Measurements from ENCODE around the gene FGF1.

Gene FGF1

GRCh38 chr5:142605611-142606010 is 80.3 kb downstream of the FGF1 start:
- no peak for DNase-seq

- no peak for DNase-seq
These were observed 83.1 kb downstream of the FGF1 start for GRCh38 chr5:142602720-142603245.

- no peak for DNase-seq
These were observed 84.5 kb downstream of the FGF1 start for GRCh38 chr5:142601432-142601831.

- no peak for DNase-seq
These were observed 85.1 kb downstream of the FGF1 start for GRCh38 chr5:142600611-142601358.

- no peak for DNase-seq
These were observed 85.8 kb downstream of the FGF1 start for GRCh38 chr5:142600092-142600491.

DNA sequence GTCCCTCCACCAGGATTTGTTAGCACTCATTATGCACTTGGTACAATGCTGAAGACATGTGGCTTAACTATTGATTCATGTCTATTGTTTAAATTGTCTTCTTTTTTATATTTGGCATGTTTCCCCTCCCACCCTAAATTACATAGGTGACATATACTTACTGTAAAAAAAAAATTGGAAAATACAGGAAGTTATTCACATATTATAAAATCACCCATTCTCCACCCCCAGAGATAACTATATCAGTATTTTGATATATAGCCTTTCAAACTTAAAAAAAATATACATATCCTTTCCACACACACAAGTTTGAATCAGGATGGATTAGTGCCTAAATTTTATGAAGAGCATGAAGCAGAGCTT is 87.6 kb downstream of the FGF1 start:
- DNase-seq: no peak

GRCh38 chr5:142597546-142598337 is 88.1 kb downstream of the FGF1 start:
- no peak for DNase-seq

- no peak for DNase-seq
These were observed 88.9 kb downstream of the FGF1 start for GRCh38 chr5:142597025-142597424.

DNA sequence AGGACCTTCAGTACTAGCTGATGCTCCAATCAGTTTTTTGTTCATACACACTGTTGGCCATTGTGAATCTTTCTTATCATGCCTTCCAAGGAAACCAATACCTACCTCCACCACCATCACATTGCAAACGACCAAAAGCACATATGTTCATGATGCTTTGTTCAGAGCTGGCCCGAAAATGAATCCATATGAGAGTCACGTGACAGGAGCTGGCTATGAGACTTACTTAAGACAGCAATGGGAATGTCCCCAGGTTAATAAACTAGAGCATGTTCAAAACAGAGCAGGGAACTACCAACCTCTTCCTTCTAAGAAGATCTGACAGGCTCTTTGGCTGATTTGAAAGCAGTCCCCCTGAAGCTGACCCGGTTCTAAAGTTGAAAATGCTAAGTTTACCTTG is 93.5 kb downstream of the FGF1 start:
- no peak for DNase-seq

- DNase-seq: no peak
These were observed 95.2 kb downstream of the FGF1 start for GRCh38 chr5:142590451-142591231.

GRCh38 chr5:142589720-142590119 is 96.2 kb downstream of the FGF1 start:
- DNase-seq: no peak

- no peak for DNase-seq
These were observed 98.4 kb downstream of the FGF1 start for GRCh38 chr5:142587354-142587965.

- DNase-seq: no peak
These were observed 99.3 kb downstream of the FGF1 start for GRCh38 chr5:142586552-142586951.

GRCh38 chr5:142585451-142585850 is 100.4 kb downstream of the FGF1 start:
- DNase-seq: no peak

- no peak for DNase-seq
These were observed 101.0 kb downstream of the FGF1 start for GRCh38 chr5:142584891-142585290.

DNA sequence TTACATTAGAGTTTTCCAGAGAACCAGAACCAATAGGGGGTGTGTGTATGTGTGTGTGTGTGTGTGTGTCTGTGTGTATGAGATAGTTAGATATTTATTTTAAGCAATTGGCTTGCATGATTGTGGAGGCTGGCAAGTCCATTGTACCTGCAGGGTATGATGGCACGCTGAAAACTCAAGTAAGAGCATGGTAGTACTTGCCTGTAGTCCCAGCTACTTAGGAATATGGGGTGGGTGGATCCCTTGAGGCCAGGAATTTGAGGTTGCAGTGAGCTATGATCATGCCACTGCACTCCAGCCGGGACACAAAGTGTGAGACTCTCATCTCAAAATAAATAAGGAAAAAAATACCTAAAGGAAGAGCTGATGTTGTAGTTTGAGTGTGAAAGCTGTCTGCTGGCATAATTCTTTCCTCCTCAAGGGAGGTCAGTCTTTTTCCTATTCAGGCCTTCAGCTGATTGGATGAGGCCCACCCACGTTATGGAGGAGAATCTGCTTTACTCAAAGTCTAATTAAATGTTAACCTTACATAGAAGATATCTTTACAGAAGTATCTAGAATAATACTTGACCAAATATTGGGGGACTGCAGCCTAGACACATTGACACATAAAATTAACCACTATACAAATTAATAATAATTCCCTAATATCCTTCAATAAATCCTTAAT is 107.6 kb downstream of the FGF1 start:
- no peak for DNase-seq

DNA sequence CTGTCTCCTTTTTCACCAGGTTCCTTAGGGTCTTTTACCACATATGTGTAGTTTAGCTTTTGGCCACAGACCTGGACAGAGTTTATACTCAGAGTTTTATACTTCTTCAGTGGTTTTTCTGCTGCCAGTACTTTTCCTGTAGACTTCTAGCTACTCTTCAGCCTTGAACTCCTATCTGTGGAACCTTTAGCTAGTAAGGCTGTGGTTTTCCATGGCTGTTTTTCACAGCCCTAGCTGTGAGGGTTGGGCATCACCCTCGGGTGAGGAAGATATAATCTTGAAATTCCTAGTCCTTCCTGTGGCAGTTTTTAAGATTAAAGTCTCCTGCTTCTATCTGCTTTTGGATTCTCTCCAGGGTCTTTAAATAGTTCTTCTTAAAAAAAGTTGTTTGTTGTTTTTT is 109.1 kb downstream of the FGF1 start:
- DNase-seq: no peak

GRCh38 chr5:142576303-142576702 is 109.6 kb downstream of the FGF1 start:
- DNase-seq: no peak

- no peak for DNase-seq
These were observed 113.9 kb downstream of the FGF1 start for GRCh38 chr5:142572006-142572405.

- DNase-seq: no peak
These were observed 114.5 kb downstream of the FGF1 start for GRCh38 chr5:142571371-142571770.

DNA sequence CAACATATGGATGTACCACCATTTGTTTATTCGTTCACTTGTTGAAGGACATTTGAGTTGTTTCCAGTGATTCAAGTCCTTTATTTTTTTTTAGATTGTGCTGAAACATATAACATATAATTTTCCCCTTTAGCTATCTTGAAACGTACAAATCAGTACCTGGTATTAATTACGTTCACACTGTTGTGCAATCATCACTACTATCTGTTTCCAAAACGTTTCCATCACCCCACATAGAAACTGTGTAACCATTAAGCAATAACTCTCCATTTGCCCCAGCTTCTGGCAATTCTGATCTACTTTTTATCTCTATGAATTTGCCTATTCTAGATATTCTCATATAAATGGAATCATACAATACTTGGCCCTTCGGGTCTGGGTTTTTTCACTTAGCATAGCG is 116.0 kb downstream of the FGF1 start:
- no peak for DNase-seq

DNA sequence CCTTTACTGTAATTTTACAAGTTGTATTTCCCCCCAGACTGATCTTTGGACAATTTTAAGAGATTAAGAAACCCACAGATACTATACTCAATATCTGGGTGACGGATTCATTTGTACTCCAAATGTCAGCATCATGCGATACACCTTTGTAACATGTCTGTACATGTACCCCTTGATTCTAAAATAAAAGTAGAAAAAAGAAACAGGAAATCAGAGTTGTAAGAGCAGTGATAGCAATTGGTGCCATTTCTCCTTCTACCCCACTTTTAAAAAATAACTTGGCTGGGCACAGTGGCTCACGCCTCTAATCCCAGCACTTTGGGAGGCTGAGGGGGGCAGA is 116.9 kb downstream of the FGF1 start:
- DNase-seq: no peak
